IMR-90 (cell line): ENCODE measurements around the gene HYAL1.

Source experiments
- POLR2A ChIP-seq: IDR thresholded peaks from 2 replicates; pipeline ENCODE4 v1.6.1; 2012; ENCODE audit warnings: mild to moderate bottlenecking, low read depth, low read length
- RCOR1 ChIP-seq: IDR thresholded peaks from 2 replicates; pipeline ENCODE4 v1.6.1; 2012; ENCODE audit warnings: mild to moderate bottlenecking, low read length, improper control_type of control experiment; ENCODE audit not compliant: insufficient replicate concordance
- TF ChIP-seq, protein P1 (sequence below): conservative IDR thresholded peaks from 2 replicates; pipeline ENCODE4 v1.5.1; 2012; ENCODE audit warnings: mild to moderate bottlenecking, low read depth, low read length, improper control_type of control experiment

DNA sequence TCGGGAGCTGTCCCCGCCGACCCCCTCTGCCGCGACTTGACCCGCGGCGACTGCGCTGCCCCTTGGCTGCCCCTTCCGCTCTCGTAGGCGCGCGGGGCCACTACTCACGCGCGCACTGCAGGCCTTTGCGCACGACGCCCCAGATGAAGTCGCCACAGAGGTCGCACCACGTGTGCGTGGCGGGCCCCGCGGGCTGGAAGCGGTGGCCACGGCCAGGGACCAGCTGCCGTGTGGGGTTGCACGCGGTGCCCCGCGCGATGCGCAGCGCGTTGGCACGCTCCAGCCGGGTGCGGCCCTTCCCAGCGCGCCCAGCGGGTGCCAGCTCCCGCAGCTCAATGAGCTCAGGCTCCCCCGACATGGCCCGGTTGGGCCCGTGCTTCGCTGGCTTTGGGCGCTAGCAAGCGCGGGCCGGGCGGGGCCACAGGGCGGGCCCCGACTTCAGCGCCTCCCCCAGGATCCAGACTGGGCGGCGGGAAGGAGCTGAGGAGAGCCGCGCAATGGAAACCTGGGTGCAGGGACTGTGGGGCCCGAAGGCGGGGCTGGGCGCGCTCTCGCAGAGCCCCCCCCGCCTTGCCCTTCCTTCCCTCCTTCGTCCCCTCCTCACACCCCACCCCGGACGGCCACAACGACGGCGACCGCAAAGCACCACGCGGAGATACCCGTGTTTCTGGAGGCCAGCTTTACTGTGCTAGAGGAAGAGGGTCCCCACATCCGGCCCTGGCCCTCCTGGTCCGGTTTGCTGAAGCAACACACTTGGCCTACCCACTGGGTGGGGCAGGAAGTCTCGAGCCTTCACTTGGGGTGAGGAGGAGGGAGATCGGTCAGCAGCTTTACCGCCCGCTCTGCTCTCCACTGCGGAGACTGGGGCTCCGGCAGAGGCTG lies 37.3 kb upstream of the HYAL1 start, which contains the start of gene RASSF1:
- TF ChIP-seq, protein P1, sequence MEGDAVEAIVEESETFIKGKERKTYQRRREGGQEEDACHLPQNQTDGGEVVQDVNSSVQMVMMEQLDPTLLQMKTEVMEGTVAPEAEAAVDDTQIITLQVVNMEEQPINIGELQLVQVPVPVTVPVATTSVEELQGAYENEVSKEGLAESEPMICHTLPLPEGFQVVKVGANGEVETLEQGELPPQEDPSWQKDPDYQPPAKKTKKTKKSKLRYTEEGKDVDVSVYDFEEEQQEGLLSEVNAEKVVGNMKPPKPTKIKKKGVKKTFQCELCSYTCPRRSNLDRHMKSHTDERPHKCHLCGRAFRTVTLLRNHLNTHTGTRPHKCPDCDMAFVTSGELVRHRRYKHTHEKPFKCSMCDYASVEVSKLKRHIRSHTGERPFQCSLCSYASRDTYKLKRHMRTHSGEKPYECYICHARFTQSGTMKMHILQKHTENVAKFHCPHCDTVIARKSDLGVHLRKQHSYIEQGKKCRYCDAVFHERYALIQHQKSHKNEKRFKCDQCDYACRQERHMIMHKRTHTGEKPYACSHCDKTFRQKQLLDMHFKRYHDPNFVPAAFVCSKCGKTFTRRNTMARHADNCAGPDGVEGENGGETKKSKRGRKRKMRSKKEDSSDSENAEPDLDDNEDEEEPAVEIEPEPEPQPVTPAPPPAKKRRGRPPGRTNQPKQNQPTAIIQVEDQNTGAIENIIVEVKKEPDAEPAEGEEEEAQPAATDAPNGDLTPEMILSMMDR: no peak
- TF ChIP-seq POLR2A (no peak), RCOR1 (no peak)
